Measurements from ENCODE around the gene LARP4B.

GRCh38 chr10:855079-855478 lies 76.4 kb downstream of the LARP4B start:
- TF ChIP-seq POLR2A (IDR thresholded peaks at IDR 0.05): no peak
- TF ChIP-seq, protein P1, sequence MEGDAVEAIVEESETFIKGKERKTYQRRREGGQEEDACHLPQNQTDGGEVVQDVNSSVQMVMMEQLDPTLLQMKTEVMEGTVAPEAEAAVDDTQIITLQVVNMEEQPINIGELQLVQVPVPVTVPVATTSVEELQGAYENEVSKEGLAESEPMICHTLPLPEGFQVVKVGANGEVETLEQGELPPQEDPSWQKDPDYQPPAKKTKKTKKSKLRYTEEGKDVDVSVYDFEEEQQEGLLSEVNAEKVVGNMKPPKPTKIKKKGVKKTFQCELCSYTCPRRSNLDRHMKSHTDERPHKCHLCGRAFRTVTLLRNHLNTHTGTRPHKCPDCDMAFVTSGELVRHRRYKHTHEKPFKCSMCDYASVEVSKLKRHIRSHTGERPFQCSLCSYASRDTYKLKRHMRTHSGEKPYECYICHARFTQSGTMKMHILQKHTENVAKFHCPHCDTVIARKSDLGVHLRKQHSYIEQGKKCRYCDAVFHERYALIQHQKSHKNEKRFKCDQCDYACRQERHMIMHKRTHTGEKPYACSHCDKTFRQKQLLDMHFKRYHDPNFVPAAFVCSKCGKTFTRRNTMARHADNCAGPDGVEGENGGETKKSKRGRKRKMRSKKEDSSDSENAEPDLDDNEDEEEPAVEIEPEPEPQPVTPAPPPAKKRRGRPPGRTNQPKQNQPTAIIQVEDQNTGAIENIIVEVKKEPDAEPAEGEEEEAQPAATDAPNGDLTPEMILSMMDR (IDR thresholded peaks at IDR 0.05): no peak

All from gastroesophageal sphincter (tissue), 3 donors.